SIG-M5 treated with dmso at 0.1 percent for 504 hours (cell line): ENCODE results near the gene SLC25A38.
"Not testable (repeated sequence)": the region's sequence is repeated elsewhere in the genome, so short reads cannot be mapped to it uniquely, and the experiment has no call there.

Source experiments
- DNase-seq: peaks from one replicate; lab custom pipeline; 2025; ENCODE audit not compliant: unreplicated experiment; lab: John Stamatoyannopoulos, UW

Gene SLC25A38

DNA sequence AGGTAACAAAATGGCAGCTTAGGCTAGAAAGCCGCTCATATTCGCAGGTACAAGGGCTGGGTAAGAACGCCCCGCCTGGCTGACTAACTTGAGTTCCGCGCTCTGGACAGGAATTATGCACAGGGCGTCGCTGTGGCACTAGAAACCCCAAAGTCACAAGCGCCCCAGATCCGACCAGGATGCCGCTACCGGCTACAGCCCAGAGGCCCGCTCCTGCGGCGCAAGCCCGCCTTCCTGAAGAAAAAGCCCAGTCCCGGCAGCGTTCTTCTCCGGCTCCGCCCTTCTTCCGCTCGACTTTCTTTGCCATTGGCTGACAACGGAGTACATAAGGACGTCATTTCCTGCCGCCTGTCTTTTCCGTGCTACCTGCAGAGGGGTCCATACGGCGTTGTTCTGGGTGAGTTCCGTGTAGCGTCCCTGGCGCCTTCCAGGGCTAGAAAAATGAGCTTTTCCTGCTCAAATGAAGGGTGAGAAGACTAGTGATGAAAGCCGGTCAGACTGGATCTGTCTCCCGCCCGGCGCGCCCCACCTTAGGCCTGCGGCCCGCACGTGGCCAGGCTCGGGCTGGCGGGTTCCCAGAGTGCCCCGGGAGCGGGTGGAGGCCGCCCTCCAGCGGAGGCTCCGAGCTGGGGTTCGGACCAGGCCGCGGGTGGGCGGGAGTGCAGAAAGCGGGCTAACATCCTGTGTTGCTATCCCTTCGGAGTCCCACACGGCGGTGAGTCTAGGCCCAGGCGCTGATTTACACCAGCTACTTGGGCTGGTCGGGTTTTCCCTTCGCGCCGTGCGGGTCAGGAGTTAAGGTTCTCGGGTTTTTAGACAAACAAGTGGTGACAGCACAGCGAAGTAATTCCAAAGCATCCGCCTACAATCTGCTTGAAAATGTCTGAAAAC, 23.4 kb downstream of the SLC25A38 start, which contains the start of gene RPSA:
RPSA (plus strand) TSS at position 353 of the 891 bp plus-strand sequence. CDS start 934 bp downstream, outside the sequence.
- DNase-seq = peak; percentile 100

GRCh38 chr3:39407259-39407629, 24.1 kb downstream of the SLC25A38 start:
- peak; percentile 35 for DNase-seq

DNA sequence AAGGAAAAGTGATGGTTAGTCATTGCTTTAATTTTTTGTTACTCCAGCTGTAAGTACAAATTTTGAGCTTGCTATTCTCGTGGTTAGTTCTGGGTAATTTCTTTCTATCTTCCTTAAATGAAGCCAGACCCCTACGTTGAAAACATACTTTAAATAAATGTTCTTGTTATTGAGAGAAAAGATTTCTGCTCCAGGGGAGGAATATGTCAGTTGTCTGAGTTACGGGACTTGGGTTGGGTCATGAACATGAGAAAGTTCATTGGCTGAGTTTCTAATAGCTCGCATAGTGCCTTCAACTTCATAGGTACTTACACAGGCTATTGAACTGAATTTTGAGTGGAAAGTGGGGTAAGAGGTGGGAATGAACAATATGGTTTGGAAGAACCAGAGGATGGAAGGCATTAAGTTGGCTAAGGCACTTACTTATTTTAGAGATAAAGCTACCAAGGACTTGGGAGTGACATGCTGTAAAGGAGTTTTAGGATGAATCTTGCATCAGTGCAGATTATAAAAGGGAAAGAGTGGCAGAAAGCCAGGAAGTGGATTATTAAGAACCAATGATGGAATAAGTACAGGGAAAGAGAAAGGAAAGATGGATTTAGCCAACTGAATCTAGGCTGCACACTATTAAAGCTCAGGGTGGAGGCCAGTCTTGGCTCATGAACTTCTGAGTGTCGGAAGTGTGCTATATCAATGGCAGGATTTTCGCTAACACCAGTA, 24.8 kb downstream of the SLC25A38 start:
- DNase-seq = no peak

DNA sequence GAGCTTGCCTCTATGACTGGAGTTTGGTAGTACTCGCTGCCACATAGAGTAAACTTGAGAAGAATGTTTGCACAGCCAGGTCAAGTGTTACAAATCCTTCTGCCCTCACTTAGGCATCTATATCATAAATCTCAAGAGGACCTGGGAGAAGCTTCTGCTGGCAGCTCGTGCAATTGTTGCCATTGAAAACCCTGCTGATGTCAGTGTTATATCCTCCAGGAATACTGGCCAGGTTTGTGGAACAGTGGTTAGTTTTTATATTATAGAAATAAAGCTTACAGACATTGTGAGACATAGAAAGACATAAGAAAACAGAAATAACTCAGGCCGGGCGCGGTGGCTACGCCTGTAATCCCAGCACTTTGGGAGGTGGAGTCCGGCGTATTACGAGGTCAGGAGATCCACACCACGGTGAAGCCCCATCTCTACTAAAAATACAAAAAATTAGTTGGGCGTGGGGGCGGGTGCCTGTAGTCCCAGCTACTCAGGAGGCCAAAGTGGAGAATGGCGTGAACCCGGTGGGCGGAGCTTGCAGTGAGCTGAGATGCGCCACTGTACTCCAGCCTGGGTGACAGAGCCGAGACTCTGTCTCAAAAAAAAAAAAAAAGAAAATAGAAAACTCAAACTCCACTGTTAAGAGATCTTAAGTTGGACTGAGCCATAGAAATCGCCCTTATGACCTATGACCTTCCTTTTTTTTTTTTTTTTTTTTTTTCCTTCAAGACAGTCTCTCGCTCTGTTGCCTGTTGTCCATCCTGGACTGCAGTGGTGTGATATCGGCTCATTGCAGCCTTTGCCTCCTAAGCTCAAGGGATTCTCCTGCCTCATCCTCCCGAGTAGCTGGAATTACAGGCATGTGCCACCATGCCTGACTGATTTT, 25.6 kb downstream of the SLC25A38 start:
- DNase-seq = no peak

GRCh38 chr3:39409514-39410136, 26.5 kb downstream of the SLC25A38 start:
- DNase-seq = no peak

DNA sequence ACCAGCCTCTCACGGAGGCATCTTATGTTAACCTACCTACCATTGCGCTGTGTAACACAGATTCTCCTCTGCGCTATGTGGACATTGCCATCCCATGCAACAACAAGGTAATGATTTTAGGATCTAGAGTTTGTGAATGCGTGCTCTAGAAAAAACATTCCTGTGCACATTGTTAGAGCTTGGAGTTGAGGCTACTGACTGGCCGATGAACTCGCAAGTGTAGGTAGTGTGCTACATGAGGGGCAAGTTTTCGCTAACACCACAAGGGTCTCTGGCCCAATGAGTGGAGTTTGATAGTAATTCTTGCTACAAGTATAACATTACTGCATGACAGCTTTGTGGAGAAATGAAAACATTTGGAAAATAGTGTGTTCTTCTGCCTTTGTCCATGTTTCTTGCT, 27.7 kb downstream of the SLC25A38 start:
- no peak for DNase-seq

- no peak for DNase-seq
Measured at GRCh38 chr3:39412668-39413260, 29.6 kb downstream of the SLC25A38 start.

GRCh38 chr3:39413691-39414420, 30.7 kb downstream of the SLC25A38 start:
- DNase-seq = no peak

- DNase-seq = peak; percentile 31
Measured at GRCh38 chr3:39414421-39414907, 31.3 kb downstream of the SLC25A38 start.

- DNase-seq = not testable (repeated sequence)
Measured at GRCh38 chr3:39415302-39415701, 32.1 kb downstream of the SLC25A38 start.

- no peak for DNase-seq
Measured at GRCh38 chr3:39415983-39416382, 32.8 kb downstream of the SLC25A38 start.

DNA sequence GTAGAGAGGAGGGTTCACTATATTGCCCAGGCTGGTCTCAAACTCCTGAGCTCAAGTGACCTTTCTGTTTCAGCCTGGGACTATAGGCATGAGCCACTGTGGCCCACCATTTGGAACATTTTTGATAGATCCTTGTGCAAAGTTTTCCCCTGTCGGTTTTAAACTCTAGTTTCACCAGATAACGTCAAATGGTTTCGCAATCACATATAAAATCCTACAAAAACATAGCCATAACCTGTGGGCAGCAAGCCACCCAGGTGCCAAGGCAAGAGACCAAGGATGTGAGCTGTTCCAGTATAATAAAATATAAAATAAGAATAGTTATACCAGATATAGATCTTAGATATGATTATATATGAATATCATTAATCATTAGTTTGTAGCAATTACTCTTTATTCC, 33.8 kb downstream of the SLC25A38 start:
- DNase-seq = not testable (repeated sequence)

GRCh38 chr3:39418556-39419225, 35.5 kb downstream of the SLC25A38 start:
- DNase-seq = not testable (repeated sequence)

GRCh38 chr3:39419742-39420315, 36.7 kb downstream of the SLC25A38 start:
- no peak for DNase-seq

DNA sequence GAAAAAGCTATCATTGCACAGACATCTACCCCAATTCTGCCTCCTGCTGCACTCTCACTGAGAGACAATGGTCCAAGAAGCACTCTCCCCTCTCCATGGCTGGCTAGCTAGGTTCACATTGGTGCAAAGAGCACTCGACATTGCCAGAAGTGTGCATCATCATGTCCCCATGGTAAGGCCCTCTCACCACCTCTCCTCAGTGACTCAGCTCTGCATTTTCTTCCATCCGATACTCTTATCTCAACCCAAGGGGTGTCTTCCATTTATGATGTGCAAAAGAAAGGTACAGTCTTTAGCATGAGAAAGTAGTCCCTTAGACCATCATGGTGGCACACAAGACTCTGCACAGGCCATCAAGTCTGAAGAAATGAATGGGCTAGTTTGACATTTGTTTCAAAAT, 37.4 kb downstream of the SLC25A38 start:
- DNase-seq = no peak

- DNase-seq = no peak
Measured at GRCh38 chr3:39423436-39423970, 40.3 kb downstream of the SLC25A38 start.

- no peak for DNase-seq
Measured at GRCh38 chr3:39426312-39426711, 43.1 kb downstream of the SLC25A38 start.

DNA sequence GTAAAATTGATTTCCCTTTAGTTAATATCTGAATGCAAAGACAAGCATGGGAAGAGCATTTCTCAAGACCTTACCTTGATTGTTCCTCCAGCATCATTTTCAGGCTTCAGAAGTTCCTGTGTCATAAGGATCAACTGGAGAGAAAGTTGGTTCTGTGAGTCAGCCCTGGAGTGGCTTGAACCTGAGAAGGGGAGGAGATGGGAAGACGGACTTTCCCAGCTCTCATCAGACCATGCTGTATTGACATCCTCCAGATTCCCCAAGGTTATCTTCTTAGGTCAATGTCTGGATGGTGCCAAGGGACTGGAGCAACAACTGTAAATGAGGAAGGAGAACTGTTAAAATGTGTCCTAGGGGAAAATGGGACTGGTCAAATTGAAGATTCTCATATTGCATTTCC, 44.3 kb downstream of the SLC25A38 start:
- DNase-seq = no peak
